Measurements from ENCODE around the gene GAPDHS. TPM values are rescaled to one million over a fixed set of nuclear protein-coding genes. Genes with fewer than 3 reads are reported as not detected.

GAPDHS gene
- total RNA-seq, 2 experiments from 2014 or later, result not detected

GRCh38 chr19:35525873-35526272 lies 7.4 kb upstream of the GAPDHS start:
- POLR2A ChIA-PET, result no interaction called here
- CTCF ChIA-PET, result interaction anchor here (0.7 to 1.1 kb wide), 4 partner anchors 12 to 31 kb away, joined by 3 read pairs; no protein-coding TSS in a partner anchor
- Mint-ChIP-seq H3K4me1 (ENCODE audit: low read depth) (peaks cover 7% of the 10 kb centered on the region), H3K4me3 (no peak overlapping the region), H3K36me3 (ENCODE audit: low read depth) (no peaks in the 10 kb centered on the region), H3K27ac (no peak overlapping the region), H3K9me3 (ENCODE audit: insufficient read depth) (no peaks in the 10 kb centered on the region), H3K27me3 (ENCODE audit: low read depth) (peaks cover 15% of the 10 kb centered on the region)
- ATAC-seq (no peak), DNase-seq (no peak)

- ATAC-seq, result no peak
- H3K4me3 Mint-ChIP-seq, result no peak within 1 kb of the TSS
- POLR2A ChIA-PET, result no interaction called here
- CTCF ChIA-PET, result no interaction called here
- no peaks in the 10 kb centered on the region for H3K9me3 Mint-ChIP-seq (ENCODE audit: insufficient read depth)
- H3K27me3 Mint-ChIP-seq (ENCODE audit: low read depth), result peaks cover 26% of the 10 kb centered on the region
- DNase-seq, result no peak
- no peak within 1 kb of the TSS for H3K27ac Mint-ChIP-seq
- H3K36me3 Mint-ChIP-seq (ENCODE audit: low read depth), result no peaks in the 10 kb centered on the region
- peaks cover 17% of the 10 kb centered on the region for H3K4me1 Mint-ChIP-seq (ENCODE audit: low read depth)
These were observed 4.8 kb upstream of the GAPDHS start, which contains the start of gene SBSN for GRCh38 chr19:35528218-35529038. SBSN (minus strand) TSS chr19:35528311; CDS start chr19:35528281, 30 bp downstream.

- CTCF ChIA-PET, result interaction anchor here (1.3 kb wide), 1 partner anchor 19 kb away, joined by 3 read pairs; no protein-coding TSS in a partner anchor
- peaks cover 28% of the 10 kb centered on the region for H3K4me1 Mint-ChIP-seq (ENCODE audit: low read depth)
- no peaks in the 10 kb centered on the region for H3K36me3 Mint-ChIP-seq (ENCODE audit: low read depth)
- peaks cover 30% of the 10 kb centered on the region for H3K27me3 Mint-ChIP-seq (ENCODE audit: low read depth)
- no peak overlapping the region for H3K4me3 Mint-ChIP-seq
- peak overlapping the region; percentile 25 for H3K27ac Mint-ChIP-seq
- H3K9me3 Mint-ChIP-seq (ENCODE audit: insufficient read depth), result no peaks in the 10 kb centered on the region
- no peak for DNase-seq
- no peak for ATAC-seq
- POLR2A ChIA-PET, result no interaction called here
These were observed 3.7 kb upstream of the GAPDHS start for GRCh38 chr19:35529241-35530218.

- H3K27me3 Mint-ChIP-seq (ENCODE audit: low read depth), result peaks cover 34% of the 10 kb centered on the region
- CTCF ChIA-PET, result interaction anchor here (1.7 kb wide), 1 partner anchor 21 kb away, joined by 5 read pairs; no protein-coding TSS in a partner anchor
These were observed 2.0 kb upstream of the GAPDHS start for GRCh38 chr19:35531291-35531690.

GRCh38 chr19:35533822-35534392 lies 651 bp downstream of the GAPDHS start:
- DNase-seq (peak; percentile 71), ATAC-seq (peak; percentile 90)
- H3K36me3 Mint-ChIP-seq (ENCODE audit: low read depth), result no peaks in the 10 kb centered on the region
- peaks cover 41% of the 10 kb centered on the region for H3K4me1 Mint-ChIP-seq (ENCODE audit: low read depth)
- no peaks in the 10 kb centered on the region for H3K9me3 Mint-ChIP-seq (ENCODE audit: insufficient read depth)
- CTCF ChIA-PET, result interaction anchor here (2.8 kb wide), 1 partner anchor 23 kb away, joined by 14 read pairs; no protein-coding TSS in a partner anchor
- peak overlapping the region; percentile 60 for H3K4me3 Mint-ChIP-seq
- POLR2A ChIA-PET, result interaction anchor here (0.7 kb wide), 1 partner anchor 25 kb away, joined by 3 read pairs; no protein-coding TSS in a partner anchor
- peak overlapping the region; percentile 86 for H3K27ac Mint-ChIP-seq
- peaks cover 30% of the 10 kb centered on the region for H3K27me3 Mint-ChIP-seq (ENCODE audit: low read depth)

More at GRCh38 chr19:35531291-35531690, 2.0 kb upstream of the GAPDHS start:
- POLR2A ChIA-PET, result no interaction called here
- Mint-ChIP-seq H3K36me3 (ENCODE audit: low read depth) (no peaks in the 10 kb centered on the region), H3K4me3 (no peak overlapping the region), H3K27ac (no peak overlapping the region), H3K4me1 (ENCODE audit: low read depth) (peaks cover 31% of the 10 kb centered on the region), H3K9me3 (ENCODE audit: insufficient read depth) (no peaks in the 10 kb centered on the region)
- DNase-seq, result no peak
- no peak for ATAC-seq

GRCh38 chr19:35534803-35535480 lies 1.7 kb downstream of the GAPDHS start:
- no peaks in the 10 kb centered on the region for H3K36me3 Mint-ChIP-seq (ENCODE audit: low read depth)
- ChIA-PET CTCF (interaction anchor here (1.1 to 2.8 kb wide), 2 partner anchors 13 to 24 kb away, joined by 4 to 14 read pairs; no protein-coding TSS in a partner anchor), POLR2A (no interaction called here)
- no peak overlapping the region for H3K27ac Mint-ChIP-seq
- H3K4me3 Mint-ChIP-seq, result no peak overlapping the region
- peaks cover 23% of the 10 kb centered on the region for H3K27me3 Mint-ChIP-seq (ENCODE audit: low read depth)
- H3K9me3 Mint-ChIP-seq (ENCODE audit: insufficient read depth), result no peaks in the 10 kb centered on the region
- DNase-seq (no peak), ATAC-seq (no peak)
- peaks cover 44% of the 10 kb centered on the region for H3K4me1 Mint-ChIP-seq (ENCODE audit: low read depth)

- Mint-ChIP-seq H3K9me3 (ENCODE audit: insufficient read depth) (no peaks in the 10 kb centered on the region), H3K4me1 (ENCODE audit: low read depth) (peaks cover 42% of the 10 kb centered on the region), H3K36me3 (ENCODE audit: low read depth) (peaks cover 8% of the 10 kb centered on the region), H3K4me3 (no peak overlapping the region), H3K27ac (no peak overlapping the region), H3K27me3 (ENCODE audit: low read depth) (peaks cover 4% of the 10 kb centered on the region)
- ChIA-PET POLR2A (no interaction called here), CTCF (interaction anchor here (1.3 kb wide), 1 partner anchor 29 kb away, joined by 4 read pairs; no protein-coding TSS in a partner anchor)
- ATAC-seq (no peak), DNase-seq (no peak)
These were observed 6.1 kb downstream of the GAPDHS start for GRCh38 chr19:35539314-35539713.

GRCh38 chr19:35539850-35540249 lies 6.6 kb downstream of the GAPDHS start:
- H3K9me3 Mint-ChIP-seq (ENCODE audit: insufficient read depth), result no peaks in the 10 kb centered on the region
- CTCF ChIA-PET, result interaction anchor here (1.3 kb wide), 1 partner anchor 30 kb away, joined by 4 read pairs; no protein-coding TSS in a partner anchor
- peaks cover 11% of the 10 kb centered on the region for H3K36me3 Mint-ChIP-seq (ENCODE audit: low read depth)
- H3K27ac Mint-ChIP-seq, result peak overlapping the region; percentile 44
- peaks cover 44% of the 10 kb centered on the region for H3K4me1 Mint-ChIP-seq (ENCODE audit: low read depth)
- ATAC-seq (no peak), DNase-seq (no peak)
- no peak overlapping the region for H3K4me3 Mint-ChIP-seq
- POLR2A ChIA-PET, result no interaction called here
- H3K27me3 Mint-ChIP-seq (ENCODE audit: low read depth), result peaks cover 3% of the 10 kb centered on the region

- Mint-ChIP-seq H3K9me3 (ENCODE audit: insufficient read depth) (no peaks in the 10 kb centered on the region), H3K36me3 (ENCODE audit: low read depth) (peaks cover 12% of the 10 kb centered on the region), H3K27ac (no peak overlapping the region), H3K27me3 (ENCODE audit: low read depth) (no peaks in the 10 kb centered on the region), H3K4me3 (no peak overlapping the region), H3K4me1 (ENCODE audit: low read depth) (peaks cover 41% of the 10 kb centered on the region)
- POLR2A ChIA-PET, result no interaction called here
- ATAC-seq (no peak), DNase-seq (no peak)
- CTCF ChIA-PET, result interaction anchor here (1.3 kb wide), 1 partner anchor 30 kb away, joined by 4 read pairs; no protein-coding TSS in a partner anchor
These were observed 7.2 kb downstream of the GAPDHS start for GRCh38 chr19:35540356-35540927.

- Mint-ChIP-seq H3K36me3 (ENCODE audit: low read depth) (peaks cover 12% of the 10 kb centered on the region), H3K9me3 (ENCODE audit: insufficient read depth) (no peaks in the 10 kb centered on the region), H3K4me3 (no peak overlapping the region), H3K27me3 (ENCODE audit: low read depth) (no peaks in the 10 kb centered on the region), H3K27ac (no peak overlapping the region), H3K4me1 (ENCODE audit: low read depth) (peaks cover 43% of the 10 kb centered on the region)
- ChIA-PET POLR2A (no interaction called here), CTCF (no interaction called here)
- DNase-seq, result no peak
- no peak for ATAC-seq
These were observed 9.0 kb downstream of the GAPDHS start for GRCh38 chr19:35542209-35542608.

Measured in activated CD8-positive, alpha-beta T cell treated with anti-CD3 and anti-CD28 coated beads, Interleukin-2, amount 10 ng/mL, durations not matched to agents 7 days and 5 days (primary cell).